ENCODE measurements around the gene HOXA2. TPM values are rescaled to one million over a fixed set of nuclear protein-coding genes. Genes with fewer than 3 reads are reported as not detected.

The HOXA2 gene
- total and polyA plus RNA-seq, 7 donors = 0.17 to 1.1 (median 0.42) TPM

DNA sequence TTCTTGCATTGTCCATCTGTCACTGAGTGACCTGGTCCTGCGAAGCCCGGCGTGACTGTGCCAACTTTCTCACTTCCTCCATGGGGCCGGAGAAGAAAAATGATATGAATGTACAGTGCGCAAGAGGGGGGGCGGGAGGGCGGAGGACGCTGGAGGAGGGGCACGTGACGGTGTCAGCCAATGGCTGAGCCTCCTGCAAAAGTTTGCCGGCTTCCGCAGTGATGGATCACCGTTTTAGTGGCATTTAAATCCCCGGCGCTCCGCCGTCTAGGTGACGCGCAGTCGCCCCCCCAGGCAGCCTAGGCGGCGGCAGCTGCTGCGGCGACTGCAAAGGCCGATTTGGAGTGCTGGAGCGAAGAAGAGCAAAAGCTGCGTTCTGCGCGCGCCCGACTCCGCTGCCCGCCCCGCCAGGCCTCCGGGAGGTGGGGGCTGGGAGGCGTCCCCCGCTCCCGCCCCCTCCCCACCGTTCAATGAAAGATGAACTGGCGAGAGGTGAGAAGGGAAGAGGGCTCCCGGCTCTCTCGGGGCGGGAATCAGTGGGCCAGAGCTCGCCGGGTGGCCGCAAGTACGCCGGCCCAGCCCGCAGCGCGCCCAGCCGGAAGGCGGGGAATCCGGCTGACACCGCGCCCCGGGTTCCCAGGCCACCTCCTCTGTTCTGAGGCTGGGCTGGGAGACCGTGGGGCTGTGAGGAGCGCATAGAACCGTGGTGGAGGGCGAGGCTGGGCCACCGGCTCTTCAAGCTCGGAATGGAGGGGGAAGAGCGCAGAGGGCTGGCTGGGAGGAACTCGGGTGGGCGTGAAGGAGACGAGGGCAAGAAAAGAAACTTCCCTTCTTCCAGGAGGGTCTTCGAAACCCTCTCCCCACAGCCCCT lies 6.4 kb downstream of the HOXA2 start, which contains the start of gene HOXA1:
TSS of gene HOXA1 (minus strand) at position 104 of the 871 bp plus-strand sequence. CDS start at position 16, 88 bp downstream.
- 0 to 1% (median 1%) methylated on average over 58 to 68 of the region's 68 CpGs for WGBS, 3 donors
- Histone ChIP-seq H3K4me1 (peaks cover 12% of the 10 kb centered on the region), H3K4me3 (peak within 1 kb of the TSS; percentile 98), H3K9me3 (no peaks in the 10 kb centered on the region), H3K27ac (peak within 1 kb of the TSS; percentile 73), H3K36me3 (ENCODE audit: insufficient read depth in 1 of 2, low read depth in 1 of 2) (peaks cover 0 to 18% of the 10 kb centered on the region in 2 donors), H3K27me3 (ENCODE audit: insufficient read depth in 3 of 3, low read length in 2 of 3) (no peaks in the 10 kb centered on the region)
- TF ChIP-seq, protein P1, sequence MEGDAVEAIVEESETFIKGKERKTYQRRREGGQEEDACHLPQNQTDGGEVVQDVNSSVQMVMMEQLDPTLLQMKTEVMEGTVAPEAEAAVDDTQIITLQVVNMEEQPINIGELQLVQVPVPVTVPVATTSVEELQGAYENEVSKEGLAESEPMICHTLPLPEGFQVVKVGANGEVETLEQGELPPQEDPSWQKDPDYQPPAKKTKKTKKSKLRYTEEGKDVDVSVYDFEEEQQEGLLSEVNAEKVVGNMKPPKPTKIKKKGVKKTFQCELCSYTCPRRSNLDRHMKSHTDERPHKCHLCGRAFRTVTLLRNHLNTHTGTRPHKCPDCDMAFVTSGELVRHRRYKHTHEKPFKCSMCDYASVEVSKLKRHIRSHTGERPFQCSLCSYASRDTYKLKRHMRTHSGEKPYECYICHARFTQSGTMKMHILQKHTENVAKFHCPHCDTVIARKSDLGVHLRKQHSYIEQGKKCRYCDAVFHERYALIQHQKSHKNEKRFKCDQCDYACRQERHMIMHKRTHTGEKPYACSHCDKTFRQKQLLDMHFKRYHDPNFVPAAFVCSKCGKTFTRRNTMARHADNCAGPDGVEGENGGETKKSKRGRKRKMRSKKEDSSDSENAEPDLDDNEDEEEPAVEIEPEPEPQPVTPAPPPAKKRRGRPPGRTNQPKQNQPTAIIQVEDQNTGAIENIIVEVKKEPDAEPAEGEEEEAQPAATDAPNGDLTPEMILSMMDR (IDR thresholded peaks at IDR 0.05) = no peak
- intact Hi-C loops (cut with DNase I) = loop anchor here in 1 of 2 donors (2.0 kb wide), 1 partner anchor 231 kb away; the partner anchor contains the start of gene SKAP2
- peak; percentile 72 to 89 (median 84) for ATAC-seq
- DNase-seq = peak; percentile 83 to 89

DNA sequence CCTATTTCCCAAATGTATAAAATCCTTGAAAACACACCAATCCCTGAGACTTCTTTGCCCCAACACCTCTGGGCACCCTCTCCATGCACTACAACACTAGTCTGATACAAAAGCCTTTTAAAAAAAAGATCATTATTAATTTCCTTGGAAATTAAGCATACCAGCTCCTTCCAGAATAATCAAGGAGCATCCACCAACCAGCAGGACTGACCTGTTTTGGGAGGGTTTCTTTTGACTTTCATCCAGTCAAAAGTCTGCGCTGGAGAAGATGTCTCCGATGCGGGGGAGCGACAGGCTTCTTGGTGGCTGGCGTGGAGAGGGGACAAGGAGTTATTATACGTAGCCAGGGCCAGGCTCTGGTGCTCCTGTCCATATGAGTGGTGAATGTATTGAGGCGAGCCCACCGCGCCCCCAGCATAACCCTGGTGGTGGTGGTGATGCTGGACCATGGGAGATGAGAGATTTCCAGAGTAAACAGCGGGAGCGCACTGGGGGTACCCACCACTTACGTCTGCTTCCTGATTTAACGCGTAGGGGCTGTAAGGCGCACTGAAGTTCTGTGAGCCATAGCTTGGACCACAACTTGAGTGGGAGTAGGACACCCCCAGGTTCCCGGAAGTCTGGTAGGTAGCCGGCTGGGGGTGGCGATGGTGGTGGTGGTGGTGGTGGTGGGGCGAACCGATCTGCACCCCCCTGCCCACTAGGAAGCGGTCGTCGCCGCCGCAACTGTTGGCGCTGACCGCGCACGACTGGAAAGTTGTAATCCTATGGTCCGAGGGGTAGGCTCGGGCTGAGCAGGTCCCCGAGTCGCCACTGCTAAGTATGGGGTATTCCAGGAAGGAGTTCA lies 7.2 kb downstream of the HOXA2 start:
- intact Hi-C loops (cut with DNase I) = no loop called here
- ATAC-seq (no peak), DNase-seq (peak in 1 of 2 donors; percentile 34)
- H3K4me1 ChIP-seq = peaks cover 9% of the 10 kb centered on the region
- H3K4me3 ChIP-seq = peak overlapping the region; percentile 98
- peaks cover 0 to 6% (median 0%) of the 10 kb centered on the region in 3 donors for H3K27me3 ChIP-seq (ENCODE audit: insufficient read depth in 3 of 3, low read length in 2 of 3)
- TF ChIP-seq, protein P1 (IDR thresholded peaks at IDR 0.05) = no peak
- no peaks in the 10 kb centered on the region for H3K9me3 ChIP-seq
- H3K36me3 ChIP-seq (ENCODE audit: insufficient read depth in 1 of 2, low read depth in 1 of 2) = peaks cover 0 to 12% of the 10 kb centered on the region in 2 donors
- 22 to 24% (median 22%) methylated on average over 33 of the region's 33 CpGs for WGBS, 3 donors
- no peak overlapping the region for H3K27ac ChIP-seq

DNA sequence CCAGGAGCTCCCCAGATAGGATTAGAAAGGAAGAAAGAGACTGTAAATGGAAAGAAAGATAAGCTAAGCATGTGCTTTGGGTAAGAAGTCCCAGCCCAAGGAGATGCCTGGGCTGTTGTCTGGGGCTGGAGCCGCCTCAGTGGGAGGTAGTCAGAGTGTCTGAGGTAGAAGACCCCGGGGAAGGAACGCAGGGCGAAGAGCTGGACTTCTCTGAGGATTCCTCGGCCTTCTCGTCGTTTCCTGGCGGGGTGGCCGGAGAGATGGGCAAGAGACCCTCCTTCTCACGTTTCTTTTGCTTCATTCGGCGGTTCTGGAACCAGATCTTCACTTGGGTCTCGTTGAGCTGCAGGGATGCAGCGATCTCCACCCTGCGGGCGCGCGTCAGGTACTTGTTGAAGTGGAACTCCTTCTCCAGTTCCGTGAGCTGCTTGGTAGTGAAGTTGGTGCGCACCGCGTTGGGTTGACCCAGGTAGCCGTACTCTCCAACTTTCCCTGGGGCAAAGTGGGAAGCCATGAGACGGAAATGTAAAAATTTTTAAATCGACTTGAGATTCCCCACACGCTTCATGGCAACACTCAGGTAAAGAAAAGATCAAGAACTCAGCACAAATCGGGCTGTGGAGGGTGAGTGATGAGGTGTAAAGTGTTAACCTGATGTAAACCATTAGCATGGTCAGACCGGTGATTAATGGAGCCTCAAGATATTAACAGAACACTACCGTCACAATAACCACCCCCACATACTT lies 8.0 kb downstream of the HOXA2 start:
- Histone ChIP-seq H3K4me3 (no peak overlapping the region), H3K27me3 (ENCODE audit: insufficient read depth in 3 of 3, low read length in 2 of 3) (peaks cover 0 to 7% (median 6%) of the 10 kb centered on the region in 3 donors), H3K9me3 (no peaks in the 10 kb centered on the region), H3K36me3 (ENCODE audit: insufficient read depth in 1 of 2, low read depth in 1 of 2) (peaks cover 0 to 4% of the 10 kb centered on the region in 2 donors), H3K4me1 (peaks cover 9% of the 10 kb centered on the region), H3K27ac (no peak overlapping the region)
- TF ChIP-seq, protein P1 (IDR thresholded peaks at IDR 0.05) = no peak
- intact Hi-C loops (cut with DNase I) = no loop called here
- ATAC-seq (no peak), DNase-seq (no peak)
- WGBS, 3 donors = 75 to 77% (median 77%) methylated on average over 29 of the region's 29 CpGs

DNA sequence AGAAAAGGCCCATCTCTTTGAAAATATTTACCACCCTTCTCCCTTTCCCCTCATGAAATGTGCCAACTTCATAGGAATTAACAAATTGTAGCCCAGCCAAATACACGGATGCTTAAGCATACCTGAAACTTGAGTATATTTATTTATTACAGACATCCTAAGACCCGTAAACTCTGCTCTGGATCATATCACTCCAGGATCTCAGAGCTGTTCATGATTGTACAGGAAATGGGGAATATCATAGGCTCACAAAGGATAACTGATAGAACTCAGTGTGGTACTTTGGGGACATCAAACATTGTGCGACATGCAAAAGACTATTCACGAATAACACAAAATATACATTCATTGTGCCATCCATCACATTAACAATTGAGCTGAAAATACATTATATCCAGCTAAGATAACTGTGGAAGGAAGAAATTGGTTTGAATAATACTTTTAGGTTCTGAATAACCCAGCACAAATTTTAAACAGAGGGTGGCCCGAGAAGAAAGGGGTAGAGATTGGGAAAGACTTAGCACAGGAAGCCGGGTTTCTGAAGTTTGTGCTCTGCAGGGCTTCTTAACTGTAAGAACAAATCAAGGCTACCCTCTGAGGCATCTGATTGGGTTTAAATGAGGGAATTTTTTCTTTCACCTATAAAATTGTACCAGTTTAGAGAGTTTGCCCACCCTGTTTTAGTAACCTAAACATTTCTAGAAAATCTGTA lies 9.1 kb downstream of the HOXA2 start:
- H3K36me3 ChIP-seq (ENCODE audit: insufficient read depth in 1 of 2, low read depth in 1 of 2) = no peaks in the 10 kb centered on the region
- 68 to 83% (median 72%) methylated on average over 6 of the region's 6 CpGs for WGBS, 3 donors
- peaks cover 0 to 16% (median 7%) of the 10 kb centered on the region in 3 donors for H3K27me3 ChIP-seq (ENCODE audit: insufficient read depth in 3 of 3, low read length in 2 of 3)
- intact Hi-C loops (cut with DNase I) = no loop called here
- H3K4me1 ChIP-seq = peaks cover 9% of the 10 kb centered on the region
- H3K9me3 ChIP-seq = no peaks in the 10 kb centered on the region
- no peak overlapping the region for H3K27ac ChIP-seq
- H3K4me3 ChIP-seq = no peak overlapping the region
- TF ChIP-seq, protein P1 (IDR thresholded peaks at IDR 0.05) = no peak
- ATAC-seq (no peak), DNase-seq (no peak)

Data from psoas muscle (tissue), 8 donors.